Fibroblast of villous mesenchyme (primary cell): Measurements from ENCODE around the gene SC5D. TPM values are rescaled to one million over a fixed set of nuclear protein-coding genes. Genes with fewer than 3 reads are reported as not detected.

ENCODE experiments used
- DNase-seq: peaks from one replicate; pipeline ENCODE4 v3.0.0-alpha.2; 2010; ENCODE audit warnings: low read depth
- H3K4me3 ChIP-seq: 2 replicates; pipeline ENCODE4 v1.5.1; 2011; ENCODE audit warnings: low read depth, mild to moderate bottlenecking, low read length
- total RNA-seq: library from RNA; depleted of rRNA; stranded (reverse); fragments of >200 nt; gene quantifications from 2 replicates; pipeline ENCODE4 v1.2.3, GENCODE V29; 2012
- TF ChIP-seq, protein P1 (sequence below): IDR thresholded peaks from 2 replicates; pipeline ENCODE4 v1.5.1; 2012; ENCODE audit warnings: low read depth, mild to moderate bottlenecking, low read length; ENCODE audit not compliant: insufficient read depth

SC5D gene
- total RNA-seq, 1 donor = 66.9 TPM

DNA sequence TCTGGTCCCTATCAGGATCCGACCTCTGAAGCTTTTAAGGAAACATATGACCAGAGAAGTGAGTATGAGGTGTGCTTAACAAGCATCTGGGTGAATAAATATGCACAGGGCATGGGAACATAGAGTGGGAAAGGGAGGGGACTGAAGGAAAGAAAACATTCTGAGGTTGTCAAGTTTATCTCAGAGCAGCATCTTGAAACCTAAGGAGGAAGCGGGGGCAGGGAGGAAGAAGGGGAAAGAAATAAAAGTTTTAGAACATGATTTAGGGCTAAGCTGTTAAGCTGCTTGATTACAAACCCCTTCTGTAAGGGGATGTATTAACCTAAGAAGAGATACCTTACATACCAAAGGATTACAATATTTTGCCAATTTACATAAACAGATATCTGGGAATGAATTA is 24.0 kb upstream of the SC5D start:
- no peak overlapping the region for H3K4me3 ChIP-seq
- DNase-seq = no peak
- TF ChIP-seq, protein P1, sequence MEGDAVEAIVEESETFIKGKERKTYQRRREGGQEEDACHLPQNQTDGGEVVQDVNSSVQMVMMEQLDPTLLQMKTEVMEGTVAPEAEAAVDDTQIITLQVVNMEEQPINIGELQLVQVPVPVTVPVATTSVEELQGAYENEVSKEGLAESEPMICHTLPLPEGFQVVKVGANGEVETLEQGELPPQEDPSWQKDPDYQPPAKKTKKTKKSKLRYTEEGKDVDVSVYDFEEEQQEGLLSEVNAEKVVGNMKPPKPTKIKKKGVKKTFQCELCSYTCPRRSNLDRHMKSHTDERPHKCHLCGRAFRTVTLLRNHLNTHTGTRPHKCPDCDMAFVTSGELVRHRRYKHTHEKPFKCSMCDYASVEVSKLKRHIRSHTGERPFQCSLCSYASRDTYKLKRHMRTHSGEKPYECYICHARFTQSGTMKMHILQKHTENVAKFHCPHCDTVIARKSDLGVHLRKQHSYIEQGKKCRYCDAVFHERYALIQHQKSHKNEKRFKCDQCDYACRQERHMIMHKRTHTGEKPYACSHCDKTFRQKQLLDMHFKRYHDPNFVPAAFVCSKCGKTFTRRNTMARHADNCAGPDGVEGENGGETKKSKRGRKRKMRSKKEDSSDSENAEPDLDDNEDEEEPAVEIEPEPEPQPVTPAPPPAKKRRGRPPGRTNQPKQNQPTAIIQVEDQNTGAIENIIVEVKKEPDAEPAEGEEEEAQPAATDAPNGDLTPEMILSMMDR = no peak

DNA sequence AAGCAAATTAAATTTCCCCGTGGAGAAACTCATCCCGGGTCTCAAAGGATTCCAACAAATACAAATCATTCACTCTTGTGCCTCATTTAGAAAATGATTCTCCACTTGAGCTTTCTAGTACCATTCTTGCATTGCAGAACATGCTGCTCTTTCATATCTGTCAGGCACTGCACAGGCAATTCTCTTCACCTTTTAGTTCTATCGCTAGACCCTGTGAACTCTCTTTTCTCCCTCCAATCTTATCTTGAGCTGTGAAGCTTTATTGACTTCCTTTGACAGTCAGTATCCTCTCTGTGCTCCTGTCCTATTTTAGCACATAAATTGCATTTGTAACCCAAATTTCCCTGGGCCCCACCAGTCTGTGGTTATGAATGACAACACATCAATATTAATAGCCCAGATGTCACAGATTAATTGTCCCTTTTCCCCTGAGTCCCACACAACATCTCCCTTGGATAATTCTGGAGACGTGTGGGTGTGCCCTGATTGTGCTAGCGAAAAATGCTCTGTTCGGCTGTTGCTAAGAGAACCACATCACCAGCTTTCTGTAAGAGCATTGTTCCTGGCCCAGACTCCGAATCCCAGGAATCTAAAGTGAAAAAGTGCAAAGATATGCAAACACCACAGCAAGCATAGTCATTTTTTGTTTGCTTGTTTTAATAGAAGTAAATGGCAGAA is 22.4 kb upstream of the SC5D start:
- no peak for DNase-seq
- H3K4me3 ChIP-seq = no peak overlapping the region
- TF ChIP-seq, protein P1 = no peak

GRCh38 chr11:121274332-121274991 is 18.1 kb upstream of the SC5D start:
- no peak overlapping the region for H3K4me3 ChIP-seq
- TF ChIP-seq, protein P1 = no peak

GRCh38 chr11:121281698-121282097 is 10.9 kb upstream of the SC5D start:
- no peak overlapping the region for H3K4me3 ChIP-seq
- DNase-seq = no peak
- TF ChIP-seq, protein P1 = no peak

More at GRCh38 chr11:121274332-121274991, 18.1 kb upstream of the SC5D start:
- DNase-seq = no peak

DNA sequence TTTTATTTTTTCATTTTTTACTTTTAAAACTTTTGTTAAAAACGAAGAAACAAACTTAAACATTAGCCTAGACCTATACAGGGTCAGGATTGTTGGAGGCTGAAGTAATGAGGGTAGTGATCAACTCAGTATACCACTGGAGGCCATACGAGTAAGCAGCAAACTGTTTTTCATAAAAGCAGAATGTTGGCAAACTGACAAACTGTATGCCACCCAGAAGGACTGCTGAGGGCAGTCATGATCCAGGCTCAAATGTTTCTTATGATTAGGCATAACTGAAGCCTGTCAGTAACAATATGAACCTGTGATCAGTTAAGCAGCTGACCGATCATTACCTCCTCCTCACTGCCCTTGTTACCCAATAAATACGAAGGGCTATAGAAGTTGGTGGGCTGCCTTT is 10.2 kb upstream of the SC5D start:
- no peak for DNase-seq
- no peak overlapping the region for H3K4me3 ChIP-seq
- TF ChIP-seq, protein P1 = no peak

DNA sequence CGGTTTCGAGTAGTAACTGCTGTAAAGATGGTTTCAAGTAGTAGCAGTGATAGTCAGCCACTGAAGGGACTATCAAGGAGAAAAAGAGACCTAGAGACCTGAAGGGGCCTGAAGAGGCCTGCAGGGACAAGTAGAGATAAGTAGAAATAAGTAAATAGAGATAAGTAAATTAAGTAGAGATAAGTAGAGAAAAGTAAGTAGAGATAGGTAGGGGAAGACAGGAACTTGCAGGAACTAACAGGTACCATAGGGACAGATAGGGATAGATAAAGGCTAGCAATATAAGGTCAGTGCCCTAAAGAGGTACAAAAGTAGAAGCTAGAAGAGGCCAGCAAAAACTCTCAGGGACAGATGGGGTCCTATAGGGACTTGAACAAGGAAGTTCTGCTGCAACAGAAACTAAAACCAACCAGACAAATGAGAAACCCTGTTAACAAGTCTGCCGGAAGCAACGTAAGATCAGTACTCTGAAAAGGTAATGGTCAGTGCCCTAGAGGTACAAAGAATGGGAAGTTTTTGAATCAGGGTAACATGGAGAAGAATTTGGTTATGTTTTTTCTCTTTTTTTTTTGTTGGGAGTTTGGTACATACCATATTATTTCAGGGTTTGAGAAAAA is 9.6 kb upstream of the SC5D start:
- H3K4me3 ChIP-seq = no peak overlapping the region
- DNase-seq = no peak
- TF ChIP-seq, protein P1 = no peak
